HepG2 (cell line): ENCODE results near the gene CMIP. TPM values are rescaled to one million over a fixed set of nuclear protein-coding genes. Genes with fewer than 3 reads are reported as not detected.

Source experiments
- ASH2L ChIP-seq: fragments of 300-600, 200-600 bp; sonication (generic); IDR thresholded peaks from 2 replicates; pipeline ENCODE4 v1.7.0; 2017; ENCODE audit warnings: low read depth, mild to moderate bottlenecking, moderate library complexity, mixed read lengths, low read length; ENCODE audit not compliant: insufficient read length
- EHMT2 ChIP-seq: fragments of 200-600 bp; sonication (generic); IDR thresholded peaks from 2 replicates; pipeline ENCODE4 v1.7.0; 2017; ENCODE audit warnings: antibody characterized with exemption, low read depth, low read length, borderline replicate concordance
- ELF1 ChIP-seq: sonication (generic); formaldehyde crosslinking; IDR thresholded peaks from 2 replicates; pipeline ENCODE4 v1.4.0; 2020; ENCODE audit warnings: missing genetic modification reagents
- FOXK2 ChIP-seq: fragments of 450-650 bp; IDR thresholded peaks from 2 replicates; pipeline ENCODE4 v1.6.1; 2016
- HMGA1 ChIP-seq: sonication (generic); formaldehyde crosslinking; conservative IDR thresholded peaks from 2 replicates; pipeline ENCODE4 v1.4.0; 2020; ENCODE audit warnings: missing genetic modification reagents
- HOXA3 ChIP-seq: sonication (generic); formaldehyde crosslinking; IDR thresholded peaks from 2 replicates; pipeline ENCODE4 v1.5.0; 2020; ENCODE audit warnings: missing genetic modification reagents
- MEIS1 ChIP-seq: sonication (generic); formaldehyde crosslinking; IDR thresholded peaks from 2 replicates; pipeline ENCODE4 v1.9.0; 2021; ENCODE audit warnings: mild to moderate bottlenecking, missing genetic modification reagents, moderate library complexity, borderline replicate concordance
- NFIC ChIP-seq: IDR thresholded peaks from 2 replicates; pipeline ENCODE4 v1.6.1; 2012; ENCODE audit warnings: mild to moderate bottlenecking, low read length, inconsistent platforms
- PCBP2 ChIP-seq: fragments of 200-400 bp; formaldehyde crosslinking; optimal IDR thresholded peaks from 2 replicates; pipeline ENCODE3; 2018; ENCODE audit warnings: low read length, low read depth; ENCODE audit not compliant: poor library complexity, severe bottlenecking
- PHF20 ChIP-seq: sonication (generic); formaldehyde crosslinking; IDR thresholded peaks from 2 replicates; pipeline ENCODE4 v1.5.0; 2020; ENCODE audit warnings: mild to moderate bottlenecking, missing genetic modification reagents
- ZIK1 ChIP-seq: sonication (generic); formaldehyde crosslinking; IDR thresholded peaks from 2 replicates; pipeline ENCODE4 v1.5.0; 2020; ENCODE audit warnings: mild to moderate bottlenecking, low read depth, missing genetic modification reagents, borderline replicate concordance
- ZNF225 ChIP-seq: sonication (generic); formaldehyde crosslinking; IDR thresholded peaks from 2 replicates; pipeline ENCODE4 v1.4.0; 2020; ENCODE audit warnings: mild to moderate bottlenecking, missing genetic modification reagents
- ZNF318 ChIP-seq: sonication (generic); formaldehyde crosslinking; IDR thresholded peaks from 2 replicates; pipeline ENCODE4 v1.4.0; 2020; ENCODE audit warnings: mild to moderate bottlenecking, missing genetic modification reagents
- ZNF34 ChIP-seq: sonication (generic); formaldehyde crosslinking; IDR thresholded peaks from 2 replicates; pipeline ENCODE4 v1.4.0; 2020; ENCODE audit warnings: mild to moderate bottlenecking, missing genetic modification reagents, borderline replicate concordance
- ZNF580 ChIP-seq: IDR thresholded peaks from 2 replicates; pipeline ENCODE4 v1.6.1; 2016; ENCODE audit warnings: low read depth, borderline replicate concordance
- polyA plus RNA-seq, 8 experiments: library from polyadenylated mRNA; depleted of rRNA in 3 of 8; stranded (reverse) in 7 of 8; unstranded in 1 of 8; fragments of >200 nt; fragmentation: Illumina TruSeq in 4 of 8; extraction: Trizol in 4 of 8; gene quantifications; 2 replicates each; pipeline versions ENCODE4 v1.2.1 to v1.2.3, GENCODE V29; 2011 to 2016; ENCODE audit warnings: low read depth in 4 of 8, missing spikeins in 1 of 8, mixed read lengths in 1 of 8; ENCODE audit not compliant: insufficient read depth in 1 of 8
- total RNA-seq, 5 experiments: library from RNA; depleted of rRNA; stranded (reverse); fragments of >200 nt; fragmentation: Illumina TruSeq; extraction: Trizol; gene quantifications; 2 replicates each; pipeline ENCODE4 v1.2.3, GENCODE V29; 2016; ENCODE audit warnings: low read depth in 1 of 5
- TF ChIP-seq, protein P1 (sequence below): sonication (generic); formaldehyde crosslinking; IDR thresholded peaks from 2 replicates; pipeline ENCODE4 v1.9.0; 2021; ENCODE audit warnings: missing genetic modification reagents, borderline replicate concordance
- TF ChIP-seq, protein P2 (sequence below): sonication (generic); formaldehyde crosslinking; IDR thresholded peaks from 2 replicates; pipeline ENCODE4 v1.5.0; 2020; ENCODE audit warnings: missing genetic modification reagents

The CMIP gene
- total and polyA plus RNA-seq, 2 of the 13 experiments (the other 11 are each of a cell fraction or from before 2014, with no cell fraction given) = 10.9 to 18.1 TPM

DNA sequence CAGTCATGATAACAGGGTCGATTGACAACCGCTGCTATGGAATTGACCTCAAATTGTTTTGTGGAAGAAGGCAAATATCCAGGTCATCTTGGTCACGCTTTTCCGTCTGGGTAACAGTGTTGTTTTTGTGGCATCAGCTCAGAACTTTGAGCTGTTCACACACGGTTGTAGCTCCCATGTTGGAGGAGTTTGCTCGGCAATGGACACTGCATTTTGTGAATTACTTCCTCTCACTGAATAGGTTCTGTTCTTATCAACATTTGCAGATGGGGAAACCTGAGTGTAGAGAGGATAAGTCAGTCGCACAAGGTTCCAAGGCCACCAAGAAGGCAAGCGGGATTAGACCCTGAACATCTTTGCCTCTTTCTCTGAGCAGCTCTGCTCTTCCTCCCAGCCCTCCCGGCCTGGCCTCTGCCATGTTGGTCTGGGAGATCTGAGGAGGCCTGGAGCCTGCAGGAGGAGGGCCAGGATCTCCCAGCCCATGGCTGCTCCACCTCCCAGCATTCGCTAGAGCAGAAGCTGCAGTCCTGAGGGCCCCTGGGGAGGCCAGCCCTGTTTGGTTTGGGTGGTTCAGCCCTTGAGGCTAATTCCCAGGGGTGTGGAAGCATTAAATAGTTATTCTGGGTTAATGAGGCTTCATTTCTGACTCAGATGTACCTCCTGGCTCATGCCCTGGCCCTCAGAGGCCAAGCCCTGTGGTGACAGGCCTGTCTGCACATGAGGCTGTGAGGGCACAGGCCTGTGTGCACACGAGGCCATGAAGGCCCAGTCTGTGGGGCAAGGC, 180.3 kb downstream of the CMIP start (continued):
- TF ChIP-seq ZNF580 (CRISPR knock-in tag) (peak; percentile 26; the same call in 1 of the 2 replicates), NFIC (no peak), PHF20 (CRISPR knock-in tag) (no peak), HOXA3 (peak; percentile 82), HMGA1 (CRISPR knock-in tag) (no peak), ASH2L (peak; percentile 66), FOXK2 (no peak), PCBP2 (no peak), ELF1 (CRISPR knock-in tag) (no peak), EHMT2 (no peak), MEIS1 (CRISPR knock-in tag) (peak; percentile 65; the same call in 1 of the 2 replicates), ZIK1 (CRISPR knock-in tag) (no peak), ZNF318 (peak; percentile 21; the same call in 1 of the 2 replicates), ZNF225 (CRISPR knock-in tag) (peak; percentile 94), ZNF34 (CRISPR knock-in tag) (no peak)
- TF ChIP-seq, protein P1, sequence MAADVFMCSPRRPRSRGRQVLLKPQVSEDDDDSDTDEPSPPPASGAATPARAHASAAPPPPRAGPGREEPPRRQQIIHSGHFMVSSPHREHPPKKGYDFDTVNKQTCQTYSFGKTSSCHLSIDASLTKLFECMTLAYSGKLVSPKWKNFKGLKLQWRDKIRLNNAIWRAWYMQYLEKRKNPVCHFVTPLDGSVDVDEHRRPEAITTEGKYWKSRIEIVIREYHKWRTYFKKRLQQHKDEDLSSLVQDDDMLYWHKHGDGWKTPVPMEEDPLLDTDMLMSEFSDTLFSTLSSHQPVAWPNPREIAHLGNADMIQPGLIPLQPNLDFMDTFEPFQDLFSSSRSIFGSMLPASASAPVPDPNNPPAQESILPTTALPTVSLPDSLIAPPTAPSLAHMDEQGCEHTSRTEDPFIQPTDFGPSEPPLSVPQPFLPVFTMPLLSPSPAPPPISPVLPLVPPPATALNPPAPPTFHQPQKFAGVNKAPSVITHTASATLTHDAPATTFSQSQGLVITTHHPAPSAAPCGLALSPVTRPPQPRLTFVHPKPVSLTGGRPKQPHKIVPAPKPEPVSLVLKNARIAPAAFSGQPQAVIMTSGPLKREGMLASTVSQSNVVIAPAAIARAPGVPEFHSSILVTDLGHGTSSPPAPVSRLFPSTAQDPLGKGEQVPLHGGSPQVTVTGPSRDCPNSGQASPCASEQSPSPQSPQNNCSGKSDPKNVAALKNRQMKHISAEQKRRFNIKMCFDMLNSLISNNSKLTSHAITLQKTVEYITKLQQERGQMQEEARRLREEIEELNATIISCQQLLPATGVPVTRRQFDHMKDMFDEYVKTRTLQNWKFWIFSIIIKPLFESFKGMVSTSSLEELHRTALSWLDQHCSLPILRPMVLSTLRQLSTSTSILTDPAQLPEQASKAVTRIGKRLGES (CRISPR knock-in tag) = no peak
- TF ChIP-seq, protein P2, sequence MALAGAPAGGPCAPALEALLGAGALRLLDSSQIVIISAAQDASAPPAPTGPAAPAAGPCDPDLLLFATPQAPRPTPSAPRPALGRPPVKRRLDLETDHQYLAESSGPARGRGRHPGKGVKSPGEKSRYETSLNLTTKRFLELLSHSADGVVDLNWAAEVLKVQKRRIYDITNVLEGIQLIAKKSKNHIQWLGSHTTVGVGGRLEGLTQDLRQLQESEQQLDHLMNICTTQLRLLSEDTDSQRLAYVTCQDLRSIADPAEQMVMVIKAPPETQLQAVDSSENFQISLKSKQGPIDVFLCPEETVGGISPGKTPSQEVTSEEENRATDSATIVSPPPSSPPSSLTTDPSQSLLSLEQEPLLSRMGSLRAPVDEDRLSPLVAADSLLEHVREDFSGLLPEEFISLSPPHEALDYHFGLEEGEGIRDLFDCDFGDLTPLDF (CRISPR knock-in tag) = no peak
